ENCODE results near the gene TCF4.

TCF4 gene

DNA sequence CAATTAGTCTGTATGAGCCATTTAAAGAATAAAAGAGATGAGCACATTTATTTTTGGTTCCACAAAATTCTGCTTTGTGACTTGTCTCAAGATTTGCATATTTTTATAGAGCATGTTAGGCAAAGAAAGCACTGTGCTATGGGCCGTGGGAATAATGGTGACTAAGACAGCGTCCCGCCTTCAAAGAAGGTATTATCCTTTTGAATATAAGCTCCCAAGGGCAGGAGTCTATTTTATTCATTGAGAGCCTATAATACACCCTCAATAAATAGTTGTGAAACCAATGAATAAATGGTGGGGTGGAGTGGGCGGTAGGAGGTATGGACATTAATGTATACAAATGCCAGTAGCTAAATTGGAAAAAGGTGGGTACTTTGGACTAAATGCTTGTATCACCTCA is 20.5 kb upstream of the TCF4 start:
- no peaks in the 10 kb centered on the region for H3K27me3 ChIP-seq (ENCODE audit: insufficient read depth, low read length)
- WGBS = 98% methylated on average over 4 of the region's 4 CpGs
- no peak overlapping the region for H3K4me3 ChIP-seq (ENCODE audit: low read length)
- no peak overlapping the region for H3K27ac ChIP-seq (ENCODE audit: low read depth, low read length)
- no peaks in the 10 kb centered on the region for H3K36me3 ChIP-seq (ENCODE audit: insufficient read depth, low read length)
- no peak overlapping the region for H3K9ac ChIP-seq (ENCODE audit: low read depth, low read length)
- no peaks in the 10 kb centered on the region for H3K4me1 ChIP-seq (ENCODE audit: insufficient read depth, low read length)
- no peaks in the 10 kb centered on the region for H3K9me3 ChIP-seq (ENCODE audit: insufficient read depth, low read depth, low read length)

DNA sequence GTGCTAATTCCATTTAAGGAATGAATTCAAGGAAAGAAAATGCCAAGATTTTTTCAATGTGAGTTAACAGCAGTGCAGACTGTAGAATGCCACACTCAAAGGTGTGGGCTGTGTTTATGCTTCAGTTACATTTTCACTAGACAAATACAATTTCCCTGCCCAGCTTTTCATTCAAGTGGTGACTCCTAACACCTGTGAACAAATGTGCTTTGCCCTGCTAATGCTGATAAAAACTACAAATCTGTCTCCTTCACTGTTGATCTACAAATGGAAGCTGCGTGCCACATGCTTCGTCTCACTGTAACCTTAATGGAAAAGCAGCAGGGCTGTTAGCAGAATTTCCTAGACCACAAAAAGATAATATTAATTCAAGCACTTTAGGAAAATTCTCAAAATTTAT is 19.8 kb upstream of the TCF4 start:
- 96% methylated on average over 2 of the region's 2 CpGs for WGBS
- Histone ChIP-seq H3K36me3 (ENCODE audit: insufficient read depth, low read length) (no peaks in the 10 kb centered on the region), H3K4me1 (ENCODE audit: insufficient read depth, low read length) (no peaks in the 10 kb centered on the region), H3K27ac (ENCODE audit: low read depth, low read length) (no peak overlapping the region), H3K9me3 (ENCODE audit: insufficient read depth, low read depth, low read length) (no peaks in the 10 kb centered on the region), H3K9ac (ENCODE audit: low read depth, low read length) (no peak overlapping the region), H3K27me3 (ENCODE audit: insufficient read depth, low read length) (no peaks in the 10 kb centered on the region), H3K4me3 (ENCODE audit: low read length) (no peak overlapping the region)

DNA sequence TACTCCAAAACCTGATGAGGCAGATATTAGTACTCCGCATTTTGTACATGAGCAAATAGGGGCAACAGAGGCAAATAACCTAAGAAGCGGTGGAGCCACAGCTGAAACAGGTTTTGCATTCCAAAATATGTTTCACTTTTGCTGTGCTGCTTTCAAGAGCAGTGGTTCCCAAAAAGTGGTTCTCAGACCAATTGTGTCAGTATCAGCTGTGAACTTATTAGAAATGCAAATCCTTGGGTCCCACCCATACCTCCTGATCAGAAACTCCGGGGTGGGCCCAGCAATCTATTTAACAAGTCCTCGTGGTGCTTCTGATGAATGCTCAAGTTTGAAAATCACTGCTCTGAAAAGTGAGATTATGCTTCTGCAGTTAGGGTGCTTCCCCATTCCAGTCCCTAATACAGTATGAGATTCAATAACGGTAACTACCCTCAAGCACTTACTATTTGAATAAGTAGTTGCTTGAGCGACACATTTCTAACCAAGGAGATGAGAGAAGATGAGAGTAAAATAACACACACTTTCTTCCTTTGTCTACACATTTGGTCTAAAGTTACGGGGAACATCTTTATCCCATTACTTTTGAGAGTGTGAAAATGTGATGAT is 17.8 kb upstream of the TCF4 start:
- WGBS = 81% methylated on average over 5 of the region's 7 CpGs
- no peaks in the 10 kb centered on the region for H3K4me1 ChIP-seq (ENCODE audit: insufficient read depth, low read length)

DNA sequence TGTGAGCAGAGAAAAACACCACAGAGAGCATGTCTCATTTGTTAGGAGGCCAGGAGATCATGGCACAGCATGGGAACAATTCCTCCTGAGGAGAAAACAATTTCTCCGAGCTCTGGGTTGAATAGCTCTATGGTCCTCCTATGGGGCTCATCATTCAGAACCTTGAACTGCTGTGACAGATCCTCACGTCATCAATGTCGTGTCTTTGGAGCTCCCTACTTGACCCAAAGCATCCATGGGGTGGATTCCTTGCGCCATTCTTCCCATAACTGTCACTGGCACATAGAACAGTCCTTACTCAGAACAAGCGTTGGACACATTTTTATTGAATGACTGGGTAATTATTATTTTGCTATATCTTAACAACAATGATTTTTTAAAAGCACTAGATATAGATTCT is 15.8 kb upstream of the TCF4 start:
- WGBS = 91% methylated on average over 4 of the region's 5 CpGs
- no peak overlapping the region for H3K27ac ChIP-seq (ENCODE audit: low read depth, low read length)
- no peaks in the 10 kb centered on the region for H3K36me3 ChIP-seq (ENCODE audit: insufficient read depth, low read length)
- H3K4me1 ChIP-seq (ENCODE audit: insufficient read depth, low read length) = no peaks in the 10 kb centered on the region
- H3K9ac ChIP-seq (ENCODE audit: low read depth, low read length) = no peak overlapping the region
- H3K9me3 ChIP-seq (ENCODE audit: insufficient read depth, low read depth, low read length) = no peaks in the 10 kb centered on the region
- H3K27me3 ChIP-seq (ENCODE audit: insufficient read depth, low read length) = no peaks in the 10 kb centered on the region
- H3K4me3 ChIP-seq (ENCODE audit: low read length) = no peak overlapping the region

More for the DNA sequence above, 17.8 kb upstream of the TCF4 start:
- Histone ChIP-seq H3K4me3 (ENCODE audit: low read length) (no peak overlapping the region), H3K27ac (ENCODE audit: low read depth, low read length) (no peak overlapping the region), H3K9me3 (ENCODE audit: insufficient read depth, low read depth, low read length) (no peaks in the 10 kb centered on the region), H3K9ac (ENCODE audit: low read depth, low read length) (no peak overlapping the region), H3K27me3 (ENCODE audit: insufficient read depth, low read length) (no peaks in the 10 kb centered on the region), H3K36me3 (ENCODE audit: insufficient read depth, low read length) (no peaks in the 10 kb centered on the region)

DNA sequence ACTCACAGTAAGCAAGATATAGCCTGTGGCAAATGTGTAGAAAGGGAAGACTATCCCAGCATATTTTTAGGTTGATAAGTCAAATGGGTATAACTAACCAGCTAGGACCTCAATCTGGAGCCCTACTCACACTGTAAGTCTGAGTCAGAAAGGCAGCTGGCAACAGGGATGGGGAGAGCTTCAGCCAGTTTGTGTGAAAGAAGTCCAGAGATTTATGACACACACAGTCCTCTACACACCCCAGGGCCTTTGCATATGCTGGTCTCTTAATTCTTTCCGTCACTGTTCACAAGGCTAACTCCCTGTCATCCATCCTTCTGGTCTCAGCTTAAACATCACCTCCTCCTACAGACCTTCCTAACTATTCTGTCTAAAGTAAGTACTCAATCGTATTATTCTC is 5.9 kb upstream of the TCF4 start:
- Histone ChIP-seq H3K9ac (ENCODE audit: low read depth, low read length) (no peak overlapping the region), H3K27ac (ENCODE audit: low read depth, low read length) (no peak overlapping the region), H3K4me1 (ENCODE audit: insufficient read depth, low read length) (peaks cover 6% of the 10 kb centered on the region; the same call in 1 of the 2 replicates), H3K9me3 (ENCODE audit: insufficient read depth, low read depth, low read length) (no peaks in the 10 kb centered on the region), H3K27me3 (ENCODE audit: insufficient read depth, low read length) (no peaks in the 10 kb centered on the region), H3K36me3 (ENCODE audit: insufficient read depth, low read length) (no peaks in the 10 kb centered on the region), H3K4me3 (ENCODE audit: low read length) (no peak overlapping the region)
- 91% methylated on average over 2 of the region's 2 CpGs for WGBS

DNA sequence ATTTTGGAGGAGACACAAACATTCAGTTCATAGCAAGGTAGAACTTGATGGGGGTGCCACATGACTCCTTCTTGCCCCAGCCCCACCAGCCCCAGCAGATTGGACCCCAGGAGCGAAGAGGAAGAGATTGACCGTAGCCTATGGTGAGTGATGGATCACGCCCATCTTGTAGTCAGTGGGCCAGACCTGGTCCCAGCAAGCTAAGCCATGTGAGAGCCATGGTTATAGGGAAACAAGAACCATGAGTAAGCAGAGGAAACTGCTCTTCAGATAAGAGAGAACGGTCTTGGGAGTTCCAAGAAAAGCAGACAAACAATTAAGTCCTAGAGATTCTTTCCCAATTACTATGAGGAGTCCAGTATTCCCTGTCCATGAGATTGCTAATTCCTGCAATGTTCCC is 4.6 kb upstream of the TCF4 start:
- H3K9ac ChIP-seq (ENCODE audit: low read depth, low read length) = no peak overlapping the region
- H3K36me3 ChIP-seq (ENCODE audit: insufficient read depth, low read length) = no peaks in the 10 kb centered on the region
- H3K4me1 ChIP-seq (ENCODE audit: insufficient read depth, low read length) = peaks cover 6% of the 10 kb centered on the region; the same call in 1 of the 2 replicates
- H3K27ac ChIP-seq (ENCODE audit: low read depth, low read length) = no peak overlapping the region
- no peak overlapping the region for H3K4me3 ChIP-seq (ENCODE audit: low read length)
- no peaks in the 10 kb centered on the region for H3K27me3 ChIP-seq (ENCODE audit: insufficient read depth, low read length)
- 91% methylated on average over 4 of the region's 4 CpGs for WGBS
- no peaks in the 10 kb centered on the region for H3K9me3 ChIP-seq (ENCODE audit: insufficient read depth, low read depth, low read length)

DNA sequence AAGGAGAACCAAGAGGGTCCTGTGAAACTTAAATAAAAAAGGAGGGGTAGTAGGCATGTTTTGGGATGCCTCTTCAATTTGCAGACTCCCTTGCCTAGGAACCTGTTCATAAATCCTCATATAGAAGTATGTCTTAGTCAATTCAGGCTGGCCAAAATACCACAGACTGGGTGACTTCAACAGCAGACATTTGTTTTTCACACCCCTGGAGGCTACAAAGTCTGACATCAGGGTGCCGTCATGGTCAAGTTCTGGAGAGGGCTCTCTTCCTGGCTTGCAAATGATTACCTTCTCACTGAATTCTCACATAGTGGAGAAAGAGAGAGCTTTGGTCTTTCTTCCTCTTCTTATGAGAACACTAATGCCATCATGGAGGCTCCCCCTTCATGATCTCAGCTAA is 4.1 kb upstream of the TCF4 start:
- Histone ChIP-seq H3K36me3 (ENCODE audit: insufficient read depth, low read length) (no peaks in the 10 kb centered on the region), H3K9me3 (ENCODE audit: insufficient read depth, low read depth, low read length) (no peaks in the 10 kb centered on the region), H3K27ac (ENCODE audit: low read depth, low read length) (no peak overlapping the region), H3K4me1 (ENCODE audit: insufficient read depth, low read length) (peaks cover 6% of the 10 kb centered on the region; the same call in 1 of the 2 replicates), H3K4me3 (ENCODE audit: low read length) (no peak overlapping the region), H3K27me3 (ENCODE audit: insufficient read depth, low read length) (no peaks in the 10 kb centered on the region), H3K9ac (ENCODE audit: low read depth, low read length) (no peak overlapping the region)
- 81% methylated on average over 1 of the region's 1 CpG for WGBS

DNA sequence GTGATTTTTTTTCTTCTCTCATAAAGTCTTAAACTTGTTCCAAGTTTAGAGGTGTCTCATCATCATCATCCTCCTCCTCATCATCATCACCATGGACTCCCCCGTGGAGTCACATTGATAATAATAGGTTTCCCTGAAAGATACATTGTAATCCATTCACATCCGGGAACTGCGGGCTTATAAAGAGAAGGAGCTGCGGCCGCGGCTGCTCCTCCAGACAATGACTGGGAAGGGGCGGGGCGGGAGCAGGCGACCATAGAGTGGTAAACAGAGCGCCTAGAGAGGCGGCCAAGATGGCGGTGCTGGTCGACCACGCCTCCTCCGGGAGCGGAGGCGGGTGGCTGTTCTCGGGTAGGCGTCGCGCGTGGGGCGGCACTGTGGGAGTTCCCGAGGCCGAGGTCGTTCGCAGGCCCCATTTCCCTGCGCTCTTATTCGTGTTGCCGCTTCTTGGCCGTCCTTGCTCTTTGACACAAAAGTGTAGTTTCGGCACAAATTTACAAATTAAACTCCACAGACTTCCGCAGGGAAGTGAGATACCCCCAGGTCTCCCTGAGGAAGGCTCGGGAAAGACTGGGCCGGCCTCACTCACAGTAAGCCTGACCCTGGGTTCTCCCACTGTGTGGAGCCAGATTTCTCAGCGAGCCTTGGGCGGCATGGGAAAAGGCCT is 1.8 kb upstream of the TCF4 start:
- 5% methylated on average over 37 of the region's 37 CpGs for WGBS
- peak overlapping the region; percentile 67 for H3K27ac ChIP-seq (ENCODE audit: low read depth, low read length)
- H3K4me1 ChIP-seq (ENCODE audit: insufficient read depth, low read length) = peaks cover 24% of the 10 kb centered on the region
- H3K9ac ChIP-seq (ENCODE audit: low read depth, low read length) = peak overlapping the region; percentile 87
- H3K27me3 ChIP-seq (ENCODE audit: insufficient read depth, low read length) = no peaks in the 10 kb centered on the region
- H3K9me3 ChIP-seq (ENCODE audit: insufficient read depth, low read depth, low read length) = no peaks in the 10 kb centered on the region
- H3K36me3 ChIP-seq (ENCODE audit: insufficient read depth, low read length) = peaks cover 10% of the 10 kb centered on the region
- peak overlapping the region; percentile 75 for H3K4me3 ChIP-seq (ENCODE audit: low read length)

DNA sequence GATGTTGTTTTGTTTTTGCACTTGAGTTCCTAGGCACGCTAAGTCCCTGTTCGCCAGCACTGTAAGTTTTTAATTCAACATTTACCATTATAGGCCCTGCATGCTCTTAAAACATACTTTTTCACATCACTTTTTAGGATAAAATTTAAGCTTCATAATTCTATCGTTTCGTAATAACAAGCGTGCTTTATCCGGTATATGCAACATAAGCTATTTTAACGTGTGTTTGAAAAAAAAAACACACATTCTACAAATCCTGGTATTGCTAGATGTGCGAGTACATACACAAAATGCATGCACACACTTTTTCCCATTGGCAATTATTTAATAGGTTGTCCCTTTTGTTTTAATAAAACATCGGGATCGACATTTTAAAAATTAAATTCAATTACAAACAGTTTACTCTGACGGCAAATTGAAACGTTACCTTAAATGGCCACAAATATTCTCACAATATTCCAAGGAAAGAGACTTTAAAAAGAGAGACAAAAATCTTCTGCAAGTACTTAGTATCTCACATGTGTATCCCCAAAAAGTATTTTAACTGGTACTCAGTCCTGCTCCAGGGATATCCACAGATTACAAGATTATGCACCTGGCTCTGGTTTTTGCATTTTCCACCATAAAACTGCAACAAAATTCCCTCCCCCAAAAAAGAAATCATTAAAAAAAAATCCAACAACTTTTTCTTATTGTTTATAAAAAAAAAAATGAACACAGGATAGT is 1.0 kb upstream of the TCF4 start:
- Histone ChIP-seq H3K36me3 (ENCODE audit: insufficient read depth, low read length) (peaks cover 17% of the 10 kb centered on the region), H3K9ac (ENCODE audit: low read depth, low read length) (peak overlapping the region; percentile 87), H3K9me3 (ENCODE audit: insufficient read depth, low read depth, low read length) (no peaks in the 10 kb centered on the region), H3K4me1 (ENCODE audit: insufficient read depth, low read length) (peaks cover 32% of the 10 kb centered on the region), H3K27ac (ENCODE audit: low read depth, low read length) (peak overlapping the region; percentile 84), H3K27me3 (ENCODE audit: insufficient read depth, low read length) (no peaks in the 10 kb centered on the region), H3K4me3 (ENCODE audit: low read length) (peak overlapping the region; percentile 75)
- under 1% methylated on average over 12 of the region's 12 CpGs for WGBS

DNA sequence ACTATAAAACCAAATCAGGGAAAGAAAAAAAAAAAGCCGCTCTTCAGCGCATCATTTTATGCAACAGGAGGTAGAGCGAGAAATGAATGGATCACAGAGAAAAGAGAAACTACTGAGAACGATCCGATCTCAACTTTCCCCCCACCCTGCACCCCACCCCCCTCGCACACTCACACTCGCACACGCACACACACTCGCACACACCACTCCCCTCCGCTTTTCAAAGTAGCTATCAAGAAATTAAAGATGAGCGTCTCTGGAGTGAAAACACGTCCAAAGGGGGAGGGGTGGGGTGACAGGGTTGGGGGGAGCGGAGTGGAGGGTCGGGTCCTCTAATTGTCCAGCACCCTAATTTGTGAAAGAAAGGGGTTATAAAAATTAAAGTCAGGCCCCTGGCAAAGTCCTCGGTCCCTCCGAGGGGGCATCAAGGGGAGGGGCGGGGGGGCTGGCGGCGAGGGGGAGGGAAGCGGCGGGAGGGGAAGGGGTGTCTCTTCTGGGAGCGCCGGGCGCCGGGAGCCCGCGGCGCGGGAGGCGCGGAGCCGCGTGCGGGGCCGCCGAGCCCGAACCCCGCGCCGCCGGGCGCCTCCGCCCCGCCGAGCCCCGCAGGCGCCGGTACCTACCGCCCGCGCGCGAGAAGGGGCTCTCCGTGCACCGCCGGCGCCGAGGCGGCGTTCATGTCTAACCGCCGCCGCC is 428 bp downstream of the TCF4 start:
- Histone ChIP-seq H3K4me1 (ENCODE audit: insufficient read depth, low read length) (peaks cover 46% of the 10 kb centered on the region), H3K4me3 (ENCODE audit: low read length) (peak overlapping the region; percentile 75), H3K9me3 (ENCODE audit: insufficient read depth, low read depth, low read length) (no peaks in the 10 kb centered on the region), H3K36me3 (ENCODE audit: insufficient read depth, low read length) (peaks cover 29% of the 10 kb centered on the region), H3K27me3 (ENCODE audit: insufficient read depth, low read length) (no peaks in the 10 kb centered on the region), H3K27ac (ENCODE audit: low read depth, low read length) (peak overlapping the region; percentile 84), H3K9ac (ENCODE audit: low read depth, low read length) (peak overlapping the region; percentile 87)
- under 1% methylated on average over 59 of the region's 63 CpGs for WGBS

Measured in HUES64 (cell line).